Prostate gland (tissue), 2 donors: ENCODE results near the gene TSFM.

Experiments used
- CTCF ChIP-seq, 4 experiments: fragments of 200-600 bp in 2 of 4; fragments of 450-650 bp in 2 of 4; sonication (generic) in 2 of 4; IDR thresholded peaks; 1 replicate in 3 of 4; 2 replicates in 1 of 4; pipeline ENCODE4 v1.5.1; 2016 to 2019; ENCODE audit warnings: antibody characterized with exemption in 4 of 4, mild to moderate bottlenecking in 2 of 4, moderate library complexity in 2 of 4
- POLR2A ChIP-seq: fragments of 450-650 bp; IDR thresholded peaks from one replicate; pipeline ENCODE4 v1.6.1; 2016; ENCODE audit warnings: antibody characterized with exemption, mild to moderate bottlenecking
- POLR2AphosphoS5 ChIP-seq: sonication (generic); formaldehyde crosslinking; IDR thresholded peaks from one replicate; pipeline ENCODE4 v1.6.1; 2017; ENCODE audit warnings: antibody characterized with exemption

- TF ChIP-seq CTCF (IDR thresholded peaks at IDR 0.05) (no peak), POLR2A (no peak), POLR2AphosphoS5 (no peak)
Observed at GRCh38 chr12:57830393-57830792, 47.8 kb downstream of the TSFM start.
